ENCODE data around the gene ZNF280D.
"Not testable (repeated sequence)": the region's sequence is repeated elsewhere in the genome, so short reads cannot be mapped to it uniquely, and the experiment has no call there.

The ZNF280D gene

DNA sequence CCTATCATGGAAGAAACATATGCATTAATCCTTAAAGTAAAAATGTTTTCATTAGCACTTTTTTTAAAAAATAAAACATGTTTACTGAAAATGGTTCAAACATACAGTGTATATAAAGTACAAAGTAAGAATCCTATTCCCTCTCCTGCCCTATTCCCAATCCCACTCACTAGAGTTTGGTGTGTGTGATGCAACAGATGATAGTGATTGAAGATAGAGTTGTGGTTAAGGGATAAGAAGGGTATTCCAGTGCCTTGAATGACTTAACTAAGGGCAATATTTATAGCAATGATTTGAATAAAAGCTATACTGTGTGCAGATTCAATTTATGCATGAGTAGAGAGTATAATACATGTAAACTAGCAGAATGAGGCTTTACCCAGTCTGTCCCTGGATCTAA lies 18.1 kb downstream of the ZNF280D start:
- DNase-seq: no peak

DNA sequence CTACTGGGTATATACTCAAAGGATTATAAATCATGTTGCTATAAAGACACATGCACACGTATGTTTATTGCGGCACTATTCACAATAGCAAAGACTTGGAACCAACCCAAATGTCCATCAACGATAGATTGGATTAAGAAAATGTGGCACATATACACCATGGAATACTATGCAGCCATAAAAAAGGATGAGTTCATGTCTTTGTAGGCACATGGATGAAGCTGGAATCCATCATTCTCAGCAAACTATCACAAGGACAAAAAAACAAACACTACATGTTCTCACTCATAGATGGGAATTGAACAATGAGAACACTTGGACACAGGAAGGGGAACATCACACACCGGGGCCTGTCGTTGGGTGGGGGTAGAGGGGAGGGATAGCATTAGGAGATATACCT lies 23.8 kb downstream of the ZNF280D start:
- not testable (repeated sequence) for DNase-seq

DNA sequence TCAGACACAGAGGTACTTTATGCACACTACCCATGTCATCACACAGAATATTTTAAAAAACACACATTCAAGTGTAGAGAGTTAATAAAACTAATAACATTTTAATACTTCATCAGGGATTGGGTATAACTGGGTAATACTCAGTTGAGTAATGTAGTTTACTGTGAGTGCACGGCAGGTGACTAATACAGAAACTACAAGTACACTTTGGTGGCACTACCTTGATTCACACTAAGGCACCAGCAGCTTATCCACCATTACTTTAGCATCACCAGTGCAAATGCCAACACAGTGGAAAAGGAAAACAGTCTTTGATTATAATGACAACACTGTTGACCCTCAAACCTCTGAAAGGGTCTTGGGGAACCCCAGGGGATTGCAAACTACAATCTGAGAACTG lies 33.6 kb downstream of the ZNF280D start:
- no peak for DNase-seq

DNA sequence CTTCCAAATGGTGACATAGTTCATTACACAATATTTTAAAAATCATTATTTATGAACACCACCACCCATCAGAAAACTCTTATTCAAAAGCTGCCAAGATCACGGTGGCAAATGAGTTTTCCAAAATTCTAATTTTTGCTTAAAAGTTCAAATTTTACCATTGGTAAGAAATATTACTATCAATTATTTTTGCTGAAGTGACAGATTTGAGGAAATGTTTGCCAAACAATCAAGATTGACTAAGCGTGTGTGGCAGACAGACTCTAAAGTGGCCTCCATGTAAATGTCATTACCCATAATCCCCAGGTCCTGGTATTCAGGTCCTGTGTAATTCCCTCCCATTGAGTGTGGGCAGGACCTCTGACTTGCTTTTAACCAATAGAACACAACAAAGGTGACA lies 35.0 kb downstream of the ZNF280D start:
- DNase-seq: no peak

DNA sequence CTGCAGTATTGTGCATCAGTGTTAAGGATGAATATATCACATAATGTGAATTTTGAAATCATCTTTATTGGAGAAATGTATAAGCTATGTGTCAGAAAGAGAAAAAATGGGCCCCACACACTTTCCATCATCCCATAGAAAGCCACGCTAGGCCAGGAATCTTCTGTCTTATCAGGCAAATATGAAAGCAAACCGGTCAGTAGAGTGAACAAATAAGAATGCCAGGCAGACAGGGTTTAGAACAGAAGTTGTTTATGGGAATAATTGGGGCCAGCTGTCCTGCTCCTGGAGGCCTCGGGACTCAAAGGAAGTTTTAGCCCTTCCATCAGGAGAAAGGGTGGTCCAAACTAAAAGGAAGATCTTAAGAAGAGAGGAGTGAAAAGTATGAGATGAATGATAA lies 39.5 kb downstream of the ZNF280D start:
- DNase-seq: no peak

DNA sequence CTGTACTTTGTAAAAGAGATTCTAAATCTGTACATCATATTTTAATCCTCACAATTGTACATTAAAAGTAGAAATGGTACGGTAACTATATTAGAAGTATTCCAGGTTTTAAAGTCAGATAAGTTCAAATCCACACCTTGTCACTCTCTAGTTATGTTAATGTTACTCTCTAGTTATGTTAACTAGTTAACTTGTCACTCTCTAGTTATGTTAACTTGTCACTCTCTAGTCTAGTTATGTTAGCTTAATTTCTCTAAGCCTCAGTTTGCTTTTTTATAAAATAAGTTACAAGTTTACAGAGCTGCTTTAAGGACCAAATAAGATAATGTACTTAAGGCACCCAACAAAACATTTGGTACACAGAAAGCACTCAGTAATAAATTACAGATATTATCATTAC lies 42.6 kb downstream of the ZNF280D start:
- DNase-seq: no peak

DNA sequence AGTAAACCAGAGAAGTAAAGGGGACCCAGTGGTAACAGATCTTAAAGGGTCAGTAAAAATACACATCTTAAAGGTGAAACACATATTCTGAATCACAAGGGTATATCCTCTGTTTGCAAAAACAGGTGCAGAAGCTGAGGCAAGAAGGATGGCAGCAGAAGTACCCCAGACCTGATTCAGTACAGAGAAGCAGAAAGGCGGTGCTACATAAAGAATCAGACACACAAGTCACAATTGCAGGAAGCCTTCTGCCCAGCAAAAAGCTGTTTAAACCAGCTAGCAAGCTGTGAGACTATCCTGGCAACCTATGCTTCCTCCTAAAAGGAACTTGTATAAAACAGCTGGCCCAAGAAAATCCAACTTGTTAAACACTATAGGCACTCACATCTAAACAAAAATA lies 49.4 kb downstream of the ZNF280D start:
- no peak for DNase-seq

DNA sequence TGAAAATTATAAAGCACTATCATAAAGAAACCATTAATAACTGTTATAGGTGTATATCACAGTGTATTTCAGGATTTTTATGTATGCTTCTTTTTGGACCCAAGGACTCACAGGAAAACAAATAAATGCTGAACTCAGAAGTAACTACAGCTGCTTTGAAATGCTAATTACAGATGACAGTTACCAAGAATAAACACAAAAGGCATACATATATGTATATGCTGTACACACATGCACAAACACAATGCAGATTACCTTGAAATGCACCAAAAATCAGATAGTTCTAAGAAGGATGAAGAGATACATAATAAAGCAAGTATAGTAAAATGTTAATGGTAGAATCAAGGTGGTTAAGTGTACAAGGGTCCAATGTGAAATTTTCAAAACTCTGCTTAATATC lies 52.2 kb downstream of the ZNF280D start:
- DNase-seq: no peak

DNA sequence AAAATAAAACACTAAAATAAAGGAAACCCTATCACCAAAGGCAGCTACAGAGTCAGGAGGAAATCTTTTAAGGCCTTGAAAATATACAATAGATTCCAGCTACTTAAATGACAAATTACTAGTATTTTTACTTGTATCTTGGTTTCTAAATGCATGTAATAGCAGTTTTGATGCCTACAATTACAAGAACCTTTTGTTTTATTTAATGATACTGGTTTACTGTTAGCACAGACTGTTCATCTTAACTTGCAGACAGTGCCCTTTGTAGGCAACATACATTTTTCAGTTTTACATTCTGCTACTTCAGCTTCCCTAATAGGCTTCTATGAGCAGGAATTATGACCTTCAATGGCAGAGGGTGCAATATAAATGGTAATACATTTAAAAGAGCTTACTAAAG lies 54.1 kb downstream of the ZNF280D start:
- DNase-seq: no peak

DNA sequence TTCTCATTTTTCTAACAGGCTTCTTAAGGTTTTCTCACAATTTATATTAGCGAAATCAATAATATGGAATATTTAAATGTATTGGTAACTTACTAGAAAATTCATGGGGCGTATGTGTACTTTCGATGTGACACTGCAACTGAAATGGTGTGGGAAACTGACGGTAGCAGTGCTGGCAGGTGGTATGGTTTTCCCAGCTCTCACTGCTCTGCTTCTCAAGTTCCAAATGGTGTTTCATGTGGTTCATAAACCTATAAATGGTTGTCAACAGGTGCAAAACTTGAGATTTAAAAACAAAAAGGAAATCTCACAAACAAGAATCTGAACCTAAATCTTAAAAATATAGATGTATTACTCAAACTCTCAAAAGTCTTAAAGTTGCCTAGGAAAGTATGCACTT lies 54.7 kb downstream of the ZNF280D start:
- no peak for DNase-seq

DNA sequence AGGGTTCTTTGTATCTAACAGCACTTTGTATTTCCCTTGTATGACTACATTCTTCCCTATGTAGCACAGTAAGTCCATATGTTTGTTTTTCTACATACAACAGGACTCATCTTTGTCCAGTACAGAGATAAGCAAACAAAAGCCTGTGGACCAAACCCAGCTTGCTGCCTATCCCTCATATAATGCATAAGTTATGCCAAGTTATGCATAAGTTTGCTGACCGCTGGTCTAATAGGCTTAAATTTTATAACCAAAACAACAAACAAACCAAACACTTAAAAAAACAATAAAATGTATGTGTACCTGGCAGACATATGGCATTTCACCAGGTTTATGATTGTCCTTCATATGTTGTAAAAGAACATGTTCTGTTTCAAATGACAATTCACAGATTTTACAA lies 56.0 kb downstream of the ZNF280D start:
- DNase-seq: no peak

DNA sequence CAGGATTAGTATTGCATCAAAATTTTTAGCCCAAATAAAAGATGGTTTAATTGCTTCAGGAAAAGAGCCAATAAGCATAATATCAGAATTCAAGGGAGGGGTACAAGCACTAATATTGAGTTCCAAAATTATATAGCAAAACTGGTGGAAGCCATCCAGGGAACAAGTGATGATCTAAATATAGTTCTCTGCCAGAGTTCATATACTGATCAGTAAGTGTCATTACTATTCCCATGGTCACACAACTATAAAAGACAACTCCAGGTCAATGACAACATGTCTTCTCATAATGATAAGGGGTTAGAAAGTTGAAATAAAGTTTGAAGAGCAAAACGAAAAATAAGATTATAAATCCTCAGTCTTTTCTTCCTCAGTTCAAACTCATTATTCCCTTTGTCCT lies 57.4 kb downstream of the ZNF280D start:
- no peak for DNase-seq

DNA sequence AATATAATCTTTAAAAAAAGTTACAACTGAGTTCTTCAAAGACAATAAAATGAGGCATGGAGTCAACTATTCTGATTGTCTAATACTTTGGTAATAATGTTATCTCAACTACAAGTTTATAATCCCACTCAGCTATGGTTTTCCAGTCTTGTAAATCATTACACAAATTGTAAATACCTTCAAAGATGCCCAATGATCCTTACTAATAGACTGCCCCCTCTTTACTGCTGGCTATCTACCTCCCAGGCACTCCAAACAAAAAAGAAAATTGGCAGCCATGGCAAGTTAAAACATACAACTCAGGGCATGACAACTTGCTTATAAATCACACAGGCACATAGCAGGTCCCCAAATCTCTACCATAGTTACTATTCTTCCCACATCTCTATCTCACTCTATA lies 58.5 kb downstream of the ZNF280D start:
- no peak for DNase-seq

DNA sequence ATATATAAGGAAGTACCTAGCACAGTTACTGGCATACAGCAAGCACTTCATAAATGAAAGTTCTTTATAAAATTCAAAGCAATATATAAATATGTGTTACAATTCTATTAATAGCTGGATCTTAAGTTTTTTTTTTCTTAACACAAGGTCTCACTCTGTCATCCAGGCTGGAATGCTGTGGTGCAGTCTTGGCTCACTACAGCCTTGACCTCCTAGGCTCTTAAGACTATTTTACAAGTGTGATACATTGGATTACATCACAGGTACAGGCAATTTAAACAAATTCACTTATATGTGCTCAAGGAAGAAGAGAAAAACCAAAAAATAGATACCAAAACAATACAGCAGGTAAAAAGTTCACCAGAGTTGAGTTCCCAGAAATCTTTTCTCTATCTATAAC lies 60.6 kb downstream of the ZNF280D start:
- no peak for DNase-seq

DNA sequence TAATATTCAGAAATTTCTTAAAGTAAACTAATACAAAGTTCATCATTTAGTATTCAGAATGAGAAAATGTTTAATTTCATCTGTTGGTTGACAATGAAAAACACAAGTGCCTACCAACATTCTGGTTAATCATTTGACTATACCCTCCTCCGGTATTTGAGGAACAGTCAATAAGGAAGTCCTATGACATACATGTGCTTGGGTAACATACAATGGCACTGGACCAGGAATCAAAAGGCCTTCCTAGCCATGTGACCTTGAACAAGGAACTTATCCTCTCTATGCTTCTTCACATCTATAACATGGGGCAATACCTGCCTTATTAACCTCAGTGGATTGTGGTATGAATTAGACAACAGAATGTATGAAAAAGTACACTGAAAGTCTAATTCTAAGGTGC lies 65.8 kb downstream of the ZNF280D start:
- DNase-seq: no peak

DNA sequence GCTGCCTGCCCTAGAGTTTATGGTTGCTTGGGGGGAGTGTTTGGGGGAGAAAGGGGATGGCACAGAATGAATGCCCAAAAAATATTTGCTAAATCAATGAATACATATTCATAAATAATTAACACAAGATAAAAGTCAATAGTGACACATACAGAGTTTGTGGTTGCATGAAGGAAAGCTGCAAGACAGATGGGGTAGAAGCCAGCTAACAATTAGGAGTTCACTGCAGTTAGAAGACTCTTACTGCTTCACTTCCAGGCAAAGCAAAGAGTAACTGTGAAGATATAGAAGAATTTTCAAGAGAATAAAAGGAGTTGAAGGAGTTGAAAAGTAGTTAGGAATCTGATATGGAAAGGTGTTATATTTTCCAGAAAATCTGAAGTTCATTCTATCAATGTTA lies 72.4 kb downstream of the ZNF280D start:
- no peak for DNase-seq

DNA sequence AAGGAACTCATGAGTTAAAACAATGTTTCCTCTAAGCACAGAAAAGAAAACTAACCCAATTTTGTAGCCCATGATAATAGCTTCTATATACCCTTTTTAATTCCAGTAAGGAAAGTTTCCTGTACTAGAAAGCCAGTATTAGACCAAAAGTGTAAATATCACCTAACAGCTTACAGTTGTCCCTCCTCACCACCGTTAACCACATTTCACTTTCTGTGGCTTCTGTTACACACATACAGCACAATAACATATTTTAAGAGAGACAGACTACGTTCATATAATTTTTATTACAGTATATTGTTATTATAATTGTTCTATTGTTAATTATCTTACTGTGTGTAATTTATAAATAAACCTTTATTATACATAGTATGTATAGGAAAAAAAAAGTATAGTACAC lies 74.1 kb downstream of the ZNF280D start:
- DNase-seq: no peak

DNA sequence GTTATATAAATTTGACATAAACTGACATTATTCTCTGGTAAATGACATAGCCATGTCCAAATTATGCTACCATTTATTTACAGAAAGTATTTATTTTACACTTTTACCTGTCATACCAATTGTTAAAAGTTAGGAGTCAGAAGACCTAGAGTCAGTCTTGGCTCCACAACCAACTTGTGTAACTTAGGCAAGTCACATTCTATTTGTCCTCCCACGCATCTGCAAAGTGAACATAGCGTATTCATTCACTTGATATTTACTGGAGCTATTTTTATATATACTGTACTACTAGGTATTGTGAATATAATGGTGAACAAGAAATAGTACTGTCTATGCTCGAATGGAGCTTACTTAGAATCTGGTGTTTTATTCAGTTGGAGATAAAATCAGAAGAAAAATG lies 78.7 kb downstream of the ZNF280D start:
- no peak for DNase-seq

DNA sequence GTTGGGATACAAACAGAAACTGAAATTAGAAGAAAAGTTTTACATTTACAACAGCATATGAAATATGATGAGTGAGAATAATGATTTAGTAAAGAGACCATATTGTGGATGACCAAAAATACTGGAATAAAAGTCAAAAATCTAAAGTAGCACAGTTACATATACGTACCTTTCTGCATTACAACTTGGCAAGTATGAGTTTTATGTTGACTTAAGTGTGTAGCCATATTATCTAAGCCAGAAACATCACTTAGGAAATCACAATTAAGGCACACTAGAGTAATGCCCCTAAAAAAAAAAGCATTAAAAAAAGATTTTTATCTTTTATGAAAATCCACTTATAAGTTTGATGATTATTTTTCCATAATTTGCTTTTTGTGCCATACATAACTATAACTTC lies 79.1 kb downstream of the ZNF280D start:
- no peak for DNase-seq

DNA sequence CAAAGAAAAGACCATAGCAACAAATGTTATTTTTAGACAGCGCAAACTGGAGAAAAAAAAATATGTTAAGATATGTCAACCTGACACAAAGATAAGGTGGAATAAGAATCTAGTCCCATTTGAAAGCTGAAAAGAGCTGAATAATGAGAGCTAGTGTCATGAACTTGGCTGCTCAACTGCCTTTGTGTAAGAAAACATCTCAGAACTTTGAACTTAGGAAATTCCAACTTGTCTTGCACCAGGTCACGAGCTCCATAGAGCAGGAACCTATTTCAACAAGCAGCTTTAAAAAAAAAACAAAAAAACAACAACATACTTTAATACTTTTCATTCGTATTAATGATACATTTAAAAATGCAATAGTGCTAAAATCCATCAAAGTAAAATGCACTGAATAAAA lies 79.5 kb downstream of the ZNF280D start:
- DNase-seq: no peak

DNA sequence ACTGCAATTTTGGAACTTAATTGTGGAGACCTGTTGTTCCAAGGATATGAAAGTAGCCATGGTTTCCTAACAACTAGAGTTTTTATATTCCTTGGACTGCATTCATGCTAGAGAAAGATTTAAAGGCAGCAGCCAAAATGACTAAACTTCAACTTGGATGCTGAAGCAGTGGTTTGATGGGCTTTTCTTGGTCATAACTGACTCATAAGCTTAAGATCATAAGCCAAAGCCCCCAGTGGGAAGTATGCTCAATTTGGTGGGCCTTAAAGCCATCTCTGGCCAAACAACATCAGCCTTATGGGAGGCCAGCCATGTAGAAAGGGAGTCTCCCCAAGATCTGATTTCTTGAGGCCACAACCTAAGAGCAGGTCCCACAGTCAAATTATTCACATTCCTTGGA lies 80.2 kb downstream of the ZNF280D start:
- DNase-seq: no peak

DNA sequence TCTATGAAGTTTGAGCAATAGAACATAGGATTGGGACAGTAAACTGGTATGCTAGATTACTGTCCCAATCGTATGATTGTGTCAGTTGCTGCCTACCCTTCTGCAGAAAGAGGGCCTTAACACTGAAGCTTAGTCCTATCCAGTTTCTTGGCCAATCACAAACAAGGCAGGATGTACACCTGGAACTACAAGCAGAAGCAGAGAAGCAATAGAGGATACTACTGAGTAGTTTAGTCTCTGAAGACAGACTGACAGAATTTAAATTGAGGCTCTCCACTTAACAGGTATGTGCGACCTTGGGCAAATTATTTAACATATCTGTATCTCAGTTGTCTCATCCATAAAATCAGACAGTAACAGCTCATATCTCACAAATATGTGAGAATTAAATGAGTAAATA lies 85.0 kb downstream of the ZNF280D start:
- no peak for DNase-seq

DNA sequence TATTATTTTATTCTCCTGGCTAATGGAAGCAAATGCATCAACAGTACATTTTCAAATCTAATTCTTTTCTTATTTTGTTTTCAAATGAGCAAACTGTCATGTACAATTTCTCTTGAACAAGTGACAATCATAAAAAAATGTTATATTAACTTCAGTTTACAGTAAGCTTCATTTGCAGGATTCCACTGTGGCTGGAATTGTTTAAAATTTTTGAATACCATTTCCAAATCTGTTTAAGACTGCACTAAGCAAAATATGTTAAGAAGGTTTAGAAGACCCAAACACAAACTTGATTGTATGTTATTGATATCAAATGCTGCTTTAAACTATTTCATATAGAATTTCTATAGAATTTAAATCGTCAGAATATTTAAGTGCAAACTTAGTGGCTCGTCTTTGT lies 92.8 kb downstream of the ZNF280D start:
- no peak for DNase-seq

DNA sequence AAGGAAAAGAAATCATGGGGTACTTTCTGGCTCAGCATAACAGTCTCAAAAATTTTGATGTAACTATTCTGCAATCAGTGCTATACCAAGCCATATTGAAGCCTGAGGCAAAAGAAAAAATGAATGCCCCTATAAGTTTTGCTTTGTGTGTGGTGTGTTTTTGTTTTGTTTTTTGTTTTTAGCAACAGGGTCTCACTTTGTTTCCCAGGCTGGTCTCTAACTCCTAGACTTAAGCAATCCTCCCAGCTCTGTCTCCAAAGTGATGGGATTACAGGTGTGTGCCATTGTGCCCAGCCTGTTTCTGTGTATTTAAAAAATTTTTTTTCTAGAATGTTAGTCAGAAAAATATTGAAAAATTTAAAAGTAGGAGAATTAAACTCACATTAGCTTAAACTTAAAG lies 93.2 kb downstream of the ZNF280D start:
- no peak for DNase-seq

DNA sequence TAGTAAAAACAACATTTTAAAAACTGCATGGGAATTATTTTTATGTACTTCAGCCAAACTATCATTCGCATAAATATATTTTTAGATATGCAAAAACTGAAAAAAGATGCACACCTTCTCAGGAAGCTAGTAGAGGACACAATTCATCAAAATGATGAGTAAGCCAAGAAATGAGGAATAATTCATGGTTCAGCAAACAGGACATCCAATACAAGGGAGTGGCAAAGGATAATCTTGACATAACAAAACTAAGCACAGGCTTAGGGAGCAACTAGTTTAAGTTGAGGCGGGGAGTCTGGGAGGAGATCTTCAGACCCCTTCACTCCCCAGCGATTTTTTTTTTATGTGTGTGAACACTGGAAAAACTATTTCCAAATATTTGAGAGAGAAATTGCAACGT lies 93.7 kb downstream of the ZNF280D start:
- DNase-seq: no peak

DNA sequence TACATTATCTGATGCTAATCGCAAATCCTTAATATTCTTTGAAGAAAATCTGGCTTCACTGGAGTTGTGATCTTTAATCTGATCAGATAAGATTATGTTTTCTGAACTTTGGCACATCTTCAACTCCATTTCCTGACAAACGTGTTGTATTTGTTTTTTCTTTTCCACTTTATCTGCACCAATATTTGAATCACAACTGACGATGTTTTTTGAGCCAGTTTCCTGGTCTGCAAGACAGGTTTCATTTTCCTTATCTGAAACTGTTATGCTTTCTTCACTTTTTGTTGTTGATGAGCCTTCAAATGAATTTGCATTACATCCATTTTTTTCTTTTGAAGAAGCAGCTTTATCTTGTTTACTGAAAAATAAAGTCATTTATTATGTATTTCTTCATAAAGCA lies 101.5 kb downstream of the ZNF280D start:
- DNase-seq: no peak

Data from stimulated activated CD4-positive, alpha-beta T cell treated with anti-CD3 and anti-CD28 coated beads, Interleukin-12 subunit alpha, Interleukin-12 subunit beta, amount 100 ng/mL, for 4 hours (primary cell).